Activated T-cell treated with anti-CD3 and anti-CD28 coated beads for 4 hours (primary cell): Measurements from ENCODE around the gene DOCK9.
A peak's percentile ranks its signal among the peaks of the same experiment; 100 is the strongest.

Experiments
- DNase-seq: peaks from one replicate; pipeline ENCODE4 v3.0.0-alpha.2; 2020

DOCK9 gene

GRCh38 chr13:98842070-98842469 is 135.8 kb downstream of the DOCK9 start:
- no peak for DNase-seq

GRCh38 chr13:98839856-98840769 is 137.8 kb downstream of the DOCK9 start:
- DNase-seq, result peak; percentile 12

GRCh38 chr13:98838776-98839175 is 139.1 kb downstream of the DOCK9 start:
- DNase-seq, result no peak

GRCh38 chr13:98837896-98838295 is 140.0 kb downstream of the DOCK9 start:
- DNase-seq, result no peak

- no peak for DNase-seq
Observed at GRCh38 chr13:98835156-98835555, 142.7 kb downstream of the DOCK9 start.

GRCh38 chr13:98834254-98834960 is 143.5 kb downstream of the DOCK9 start:
- no peak for DNase-seq

- DNase-seq, result no peak
Observed at GRCh38 chr13:98831236-98831635, 146.6 kb downstream of the DOCK9 start.

GRCh38 chr13:98829541-98829940 is 148.3 kb downstream of the DOCK9 start:
- DNase-seq, result no peak

GRCh38 chr13:98828614-98829013 is 149.2 kb downstream of the DOCK9 start:
- DNase-seq, result no peak

GRCh38 chr13:98827449-98827848 is 150.4 kb downstream of the DOCK9 start:
- DNase-seq, result no peak

- no peak for DNase-seq
Observed at GRCh38 chr13:98826146-98826545, 151.7 kb downstream of the DOCK9 start.

- DNase-seq, result no peak
Observed at GRCh38 chr13:98825659-98826058, 152.2 kb downstream of the DOCK9 start.

- no peak for DNase-seq
Observed at GRCh38 chr13:98824376-98825160, 153.3 kb downstream of the DOCK9 start.

- no peak for DNase-seq
Observed at GRCh38 chr13:98823442-98823841, 154.4 kb downstream of the DOCK9 start.

- no peak for DNase-seq
Observed at GRCh38 chr13:98822225-98822606, 155.6 kb downstream of the DOCK9 start.

GRCh38 chr13:98821372-98822224 is 156.3 kb downstream of the DOCK9 start:
- no peak for DNase-seq

- no peak for DNase-seq
Observed at GRCh38 chr13:98820744-98821371, 157.0 kb downstream of the DOCK9 start.

GRCh38 chr13:98820300-98820699 is 157.6 kb downstream of the DOCK9 start:
- DNase-seq, result no peak

- no peak for DNase-seq
Observed at GRCh38 chr13:98819382-98820010, 158.4 kb downstream of the DOCK9 start.

- no peak for DNase-seq
Observed at GRCh38 chr13:98816406-98816805, 161.5 kb downstream of the DOCK9 start.

GRCh38 chr13:98813993-98814392 is 163.9 kb downstream of the DOCK9 start:
- no peak for DNase-seq
